ENCODE results near the gene OR9Q2. TPM values are rescaled to one million over a fixed set of nuclear protein-coding genes. Genes with fewer than 3 reads are reported as not detected.

Gene OR9Q2
- total and polyA plus RNA-seq, 2 of the 8 experiments (the other 6 are each of a cell fraction or from before 2014, with no cell fraction given), result not detected

- TF ChIP-seq YY1 (IDR thresholded peaks at IDR 0.05; ENCODE audit: low read depth, low read length) (no peak), SP4 (IDR thresholded peaks at IDR 0.05; ENCODE audit: low read length) (no peak), CHD1 (IDR thresholded peaks at IDR 0.05; ENCODE audit: low read depth, low read length) (no peak), SP2 (IDR thresholded peaks at IDR 0.05; ENCODE audit: low read length) (no peak)
Measured at GRCh38 chr11:58178444-58178843, 10.4 kb upstream of the OR9Q2 start (continued).
